ENCODE results near the gene ZNF844. TPM values are rescaled to one million over a fixed set of nuclear protein-coding genes. Genes with fewer than 3 reads are reported as not detected.

Gene ZNF844
- polyA plus RNA-seq, 1 of the 3 experiments (the other 2 are of a cell fraction): 0.28 TPM

DNA sequence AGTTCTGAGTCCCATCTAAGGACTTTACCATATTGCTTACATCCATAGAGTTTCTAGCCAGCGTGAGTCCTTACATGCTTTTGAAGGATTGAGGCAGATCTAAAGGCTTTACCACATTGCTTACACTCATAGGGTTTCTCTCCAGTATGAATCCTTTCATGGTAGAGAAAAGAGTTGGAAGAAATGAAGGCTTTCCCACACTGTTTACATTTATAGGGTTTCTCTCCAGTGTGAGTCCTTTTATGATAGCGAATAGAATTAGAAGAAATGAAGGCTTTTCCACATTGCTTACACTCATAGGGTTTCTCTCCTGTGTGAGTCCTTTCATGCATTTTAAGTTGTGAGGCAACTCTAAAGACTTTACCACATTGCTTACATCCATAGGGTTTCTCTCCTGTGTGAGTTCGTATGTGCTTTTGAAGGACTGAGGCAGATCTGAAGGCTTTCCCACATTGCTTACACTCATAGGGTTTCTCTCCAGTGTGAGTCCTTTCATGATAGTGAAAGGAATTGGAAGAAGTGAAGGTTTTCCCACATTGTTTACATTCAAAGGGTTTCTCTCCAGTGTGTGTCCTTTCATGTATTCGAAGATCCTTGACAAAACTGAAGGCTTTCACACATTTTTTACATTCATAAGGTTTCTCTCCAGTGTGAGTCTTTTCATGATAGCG lies 20.6 kb upstream of the ZNF844 start:
- no peak overlapping the region for H3K9ac ChIP-seq
- H3K27me3 ChIP-seq (ENCODE audit: insufficient read depth): no peaks in the 10 kb centered on the region
- DNase-seq: no peak
- no peak for TF ChIP-seq USF2 (IDR thresholded peaks at IDR 0.05; ENCODE audit: borderline replicate concordance, low read depth, low read length)
- no peak for TF ChIP-seq NFIC (IDR thresholded peaks at IDR 0.05; ENCODE audit: borderline replicate concordance)
- TF ChIP-seq MEF2A (IDR thresholded peaks at IDR 0.05; ENCODE audit: borderline replicate concordance, low read depth): no peak
- TF ChIP-seq CHD2 (IDR thresholded peaks at IDR 0.05; ENCODE audit: low read length, partially characterized antibody): no peak
- no peak for TF ChIP-seq TEAD4 (IDR thresholded peaks at IDR 0.05; ENCODE audit: borderline replicate concordance, insufficient read depth)
- TF ChIP-seq, protein P1, sequence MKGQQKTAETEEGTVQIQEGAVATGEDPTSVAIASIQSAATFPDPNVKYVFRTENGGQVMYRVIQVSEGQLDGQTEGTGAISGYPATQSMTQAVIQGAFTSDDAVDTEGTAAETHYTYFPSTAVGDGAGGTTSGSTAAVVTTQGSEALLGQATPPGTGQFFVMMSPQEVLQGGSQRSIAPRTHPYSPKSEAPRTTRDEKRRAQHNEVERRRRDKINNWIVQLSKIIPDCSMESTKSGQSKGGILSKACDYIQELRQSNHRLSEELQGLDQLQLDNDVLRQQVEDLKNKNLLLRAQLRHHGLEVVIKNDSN (IDR thresholded peaks at IDR 0.05; ENCODE audit: borderline replicate concordance, low read depth): no peak
- no peak for TF ChIP-seq NRF1 (IDR thresholded peaks at IDR 0.05; ENCODE audit: low read depth, low read length)
- TF ChIP-seq GABPA (IDR thresholded peaks at IDR 0.05; ENCODE audit: low read depth): no peak
- no peak for TF ChIP-seq EP300 (IDR thresholded peaks at IDR 0.05; ENCODE audit: borderline replicate concordance in 1 of 2, low read depth in 1 of 2, low read length in 1 of 2)
- no peak for TF ChIP-seq RAD21 (IDR thresholded peaks at IDR 0.05; ENCODE audit: low read length)
- TF ChIP-seq RFX5 (IDR thresholded peaks at IDR 0.05; ENCODE audit: low read length): no peak
- no peak for TF ChIP-seq FOXJ3 (CRISPR knock-in tag; IDR thresholded peaks at IDR 0.05)
- no peak overlapping the region for H2AFZ ChIP-seq (ENCODE audit: low read depth)
- ChIA-PET POLR2A (no interaction called here), CTCF (no interaction called here)
- no peaks in the 10 kb centered on the region for H4K20me1 ChIP-seq (ENCODE audit: insufficient read depth)
- no peaks in the 10 kb centered on the region for H3K36me3 ChIP-seq (replicated peaks in 1 of 2; ENCODE audit: control insufficient read depth in 1 of 2, insufficient read depth in 2 of 2, low read length in 1 of 2)
- H3K9me2 ChIP-seq: no peaks in the 10 kb centered on the region
- no peaks in the 10 kb centered on the region for H3K79me2 ChIP-seq (ENCODE audit: insufficient read depth)
- H3K9me3 ChIP-seq: peaks cover 8% of the 10 kb centered on the region; the same call in 1 of the 2 replicates
- no peaks in the 10 kb centered on the region for H3K4me1 ChIP-seq (ENCODE audit: control insufficient read depth in 1 of 2, insufficient read depth in 2 of 2, low read depth in 1 of 2, low read length in 1 of 2)
- H3K4me3 ChIP-seq (ENCODE audit: low read depth in 2 of 2, low read length in 1 of 2): no peak overlapping the region
- H3K4me2 ChIP-seq: no peak overlapping the region
- H3F3A ChIP-seq (replicated peaks; ENCODE audit: insufficient read depth): no peaks in the 10 kb centered on the region
- WGBS (ENCODE audit: low lambda C conversion rate): 53% methylated on average over 5 of the region's 5 CpGs
- no peak overlapping the region for H3K27ac ChIP-seq (ENCODE audit: low read depth in 2 of 2, low read length in 1 of 2)

GRCh38 chr19:12047868-12048267 lies 16.7 kb upstream of the ZNF844 start:
- Histone ChIP-seq H3K9me3 (peaks cover 8% of the 10 kb centered on the region; the same call in 1 of the 2 replicates), H3K4me2 (no peak overlapping the region), H3K36me3 (replicated peaks in 1 of 2; ENCODE audit: control insufficient read depth in 1 of 2, insufficient read depth in 2 of 2, low read length in 1 of 2) (no peaks in the 10 kb centered on the region), H4K20me1 (ENCODE audit: insufficient read depth) (no peaks in the 10 kb centered on the region), H3K4me3 (ENCODE audit: low read depth in 2 of 2, low read length in 1 of 2) (no peak overlapping the region), H2AFZ (ENCODE audit: low read depth) (no peak overlapping the region), H3K9ac (no peak overlapping the region), H3K27ac (ENCODE audit: low read depth in 2 of 2, low read length in 1 of 2) (no peak overlapping the region), H3K9me2 (no peaks in the 10 kb centered on the region), H3K4me1 (ENCODE audit: control insufficient read depth in 1 of 2, insufficient read depth in 2 of 2, low read depth in 1 of 2, low read length in 1 of 2) (no peaks in the 10 kb centered on the region), H3F3A (replicated peaks; ENCODE audit: insufficient read depth) (no peaks in the 10 kb centered on the region), H3K79me2 (ENCODE audit: insufficient read depth) (no peaks in the 10 kb centered on the region), H3K27me3 (ENCODE audit: insufficient read depth) (no peaks in the 10 kb centered on the region)
- CTCF ChIA-PET: interaction anchor here (2.8 kb wide), 1 partner anchor 12 kb away, joined by 18 read pairs; no protein-coding TSS in a partner anchor
- no peak for DNase-seq
- POLR2A ChIA-PET: no interaction called here
- 95% methylated on average over 2 of the region's 2 CpGs for WGBS (ENCODE audit: low lambda C conversion rate)
- TF ChIP-seq RXRA (IDR thresholded peaks at IDR 0.05; ENCODE audit: borderline replicate concordance, low read depth) (no peak), MAX (IDR thresholded peaks at IDR 0.05; ENCODE audit: low read depth) (no peak), TCF12 (IDR thresholded peaks at IDR 0.05) (no peak), FOSL2 (IDR thresholded peaks at IDR 0.05; ENCODE audit: borderline replicate concordance, low read depth) (no peak), ELF1 (IDR thresholded peaks at IDR 0.05) (no peak), REST (IDR thresholded peaks at IDR 0.05; ENCODE audit: low read depth, low read length) (no peak), IRF3 (IDR thresholded peaks at IDR 0.05; ENCODE audit: low read depth, low read length) (no peak), JUND (IDR thresholded peaks at IDR 0.05) (no peak), NRF1 (IDR thresholded peaks at IDR 0.05; ENCODE audit: low read depth, low read length) (no peak), MEF2A (IDR thresholded peaks at IDR 0.05; ENCODE audit: borderline replicate concordance, low read depth) (no peak), RFX5 (IDR thresholded peaks at IDR 0.05; ENCODE audit: low read length) (no peak), CHD2 (IDR thresholded peaks at IDR 0.05; ENCODE audit: low read length, partially characterized antibody) (no peak)
- TF ChIP-seq, protein P2, sequence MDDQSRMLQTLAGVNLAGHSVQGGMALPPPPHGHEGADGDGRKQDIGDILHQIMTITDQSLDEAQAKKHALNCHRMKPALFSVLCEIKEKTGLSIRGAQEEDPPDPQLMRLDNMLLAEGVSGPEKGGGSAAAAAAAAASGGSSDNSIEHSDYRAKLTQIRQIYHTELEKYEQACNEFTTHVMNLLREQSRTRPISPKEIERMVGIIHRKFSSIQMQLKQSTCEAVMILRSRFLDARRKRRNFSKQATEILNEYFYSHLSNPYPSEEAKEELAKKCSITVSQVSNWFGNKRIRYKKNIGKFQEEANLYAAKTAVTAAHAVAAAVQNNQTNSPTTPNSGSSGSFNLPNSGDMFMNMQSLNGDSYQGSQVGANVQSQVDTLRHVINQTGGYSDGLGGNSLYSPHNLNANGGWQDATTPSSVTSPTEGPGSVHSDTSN (IDR thresholded peaks at IDR 0.05): no peak
